Neural cell (in vitro differentiated cells): Measurements from ENCODE around the gene COG8.

Experiments used
- CTCF ChIP-seq: fragments of 450-650 bp; IDR thresholded peaks from 2 replicates; pipeline ENCODE4 v1.5.1; 2014; ENCODE audit warnings: antibody characterized with exemption, mild to moderate bottlenecking, moderate library complexity; ENCODE audit not compliant: poor library complexity, severe bottlenecking
- EP300 ChIP-seq: fragments of 450-650 bp; conservative IDR thresholded peaks from 2 replicates; pipeline ENCODE4 v1.6.1; 2014; ENCODE audit warnings: antibody characterized with exemption, mild to moderate bottlenecking, moderate library complexity; ENCODE audit not compliant: poor library complexity, severe bottlenecking
- REST ChIP-seq: IDR thresholded peaks from 2 replicates; pipeline ENCODE4 v1.6.1; 2012; ENCODE audit warnings: borderline replicate concordance

GRCh38 chr16:69301187-69301586 is 38.2 kb downstream of the COG8 start:
- TF ChIP-seq REST (no peak), EP300 (no peak), CTCF (no peak)
